Smooth muscle cell of the brain vasculature (primary cell): ENCODE data around the gene MAP1LC3B2.

ENCODE experiments used
- DNase-seq: peaks from one replicate; pipeline ENCODE4 v3.0.0-alpha.2; 2012; ENCODE audit warnings: low read depth, low spot score

Gene MAP1LC3B2

DNA sequence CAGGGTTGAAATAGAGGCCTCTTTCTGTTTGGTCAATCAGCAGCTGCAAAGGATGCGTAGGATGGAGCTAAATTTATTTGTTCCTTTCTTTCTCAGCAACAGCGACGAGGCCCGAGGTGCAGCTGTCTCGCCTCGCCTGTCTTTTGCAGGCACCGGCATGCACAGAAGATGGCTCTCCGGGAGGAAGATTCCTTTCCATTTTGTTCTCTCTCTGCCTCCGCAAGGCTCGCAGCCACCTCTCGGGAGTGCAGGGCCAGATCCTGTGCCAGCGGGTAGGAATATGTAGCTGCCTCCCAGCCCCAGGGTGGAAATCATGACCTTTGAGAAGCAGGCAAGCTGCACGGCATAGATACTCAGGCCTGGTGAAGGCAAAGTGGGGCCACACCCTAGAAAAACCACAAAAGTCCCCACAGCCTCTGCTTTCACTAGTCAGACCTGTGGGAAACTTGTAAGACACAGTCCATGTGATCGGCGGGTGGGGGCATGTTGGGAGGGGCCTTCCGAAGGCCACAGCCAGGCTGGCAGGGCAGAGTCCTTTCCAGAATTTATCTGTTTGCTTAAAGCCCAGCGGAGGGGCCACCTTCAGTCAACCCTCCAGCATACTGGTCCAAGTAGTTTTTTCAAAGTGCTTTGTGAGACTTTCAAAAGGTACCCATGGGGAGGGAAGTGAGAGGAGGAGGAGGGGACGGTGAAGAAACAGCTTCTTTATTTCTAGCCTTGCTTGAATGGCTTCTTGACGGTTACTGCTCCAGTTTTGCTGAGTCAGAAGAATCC lies at the start of gene MAP1LC3B2:
MAP1LC3B2 (plus strand) TSS at position 220 of the 774 bp plus-strand sequence. CDS start 16,562 bp downstream, outside the sequence.
- DNase-seq: no peak

DNA sequence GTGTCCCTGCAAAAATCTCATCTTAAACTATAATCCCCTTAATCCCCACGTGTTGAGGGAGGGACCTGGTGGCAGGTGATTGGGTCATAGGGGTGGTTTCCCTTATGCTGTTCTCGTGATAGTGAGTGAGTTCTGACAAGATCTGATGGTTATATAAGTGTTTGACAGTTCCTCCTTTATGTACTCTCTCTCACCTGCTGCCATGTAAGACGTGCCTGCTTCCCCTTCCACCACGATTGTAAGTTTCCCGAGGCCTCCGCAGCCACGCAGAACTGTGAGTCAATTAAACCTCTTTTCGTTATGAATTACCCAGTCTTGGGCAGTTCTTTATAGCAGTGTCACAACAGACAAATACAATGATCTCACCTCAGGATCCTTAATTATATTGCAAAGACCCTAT lies 45.2 kb upstream of the MAP1LC3B2 start:
- DNase-seq: no peak

DNA sequence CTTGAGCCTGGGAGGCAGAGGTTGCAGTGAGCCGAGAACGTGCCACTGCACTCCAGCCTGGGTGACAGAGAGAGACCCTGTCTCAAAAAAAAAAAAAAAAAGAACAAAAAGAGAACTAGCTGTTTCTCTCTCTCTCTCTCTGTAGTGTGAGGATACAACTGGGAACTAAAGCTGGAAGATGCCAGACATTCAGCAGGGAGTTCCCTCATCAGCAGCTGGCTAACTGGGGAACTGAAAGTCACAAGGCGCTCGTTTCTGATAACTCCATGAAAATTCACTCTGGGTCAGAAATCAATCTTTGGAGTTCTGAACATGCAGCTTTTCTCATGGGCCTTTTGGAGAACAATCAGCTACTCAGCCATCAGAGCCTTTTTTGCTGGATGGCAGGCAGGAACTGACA lies 43.5 kb upstream of the MAP1LC3B2 start:
- no peak for DNase-seq

DNA sequence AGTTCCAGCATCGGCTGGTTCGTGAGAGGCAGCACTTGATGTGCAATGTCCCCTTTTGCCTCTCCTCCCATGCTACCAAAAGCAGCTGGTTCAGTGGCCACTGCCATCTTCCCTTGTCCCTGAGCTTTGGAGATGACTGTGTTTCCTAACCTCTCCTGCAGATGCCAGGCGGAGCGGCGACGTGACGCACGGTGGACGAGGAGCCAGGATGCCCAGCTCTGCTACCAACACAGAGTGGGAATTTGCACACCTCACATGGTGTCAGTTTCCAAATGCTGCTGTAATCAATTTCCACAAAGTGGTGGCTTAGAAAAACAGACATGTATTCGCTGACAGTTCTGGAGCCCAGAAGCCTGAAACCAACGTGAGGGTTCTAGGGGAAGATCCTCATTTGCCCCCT lies 42.5 kb upstream of the MAP1LC3B2 start:
- no peak for DNase-seq

DNA sequence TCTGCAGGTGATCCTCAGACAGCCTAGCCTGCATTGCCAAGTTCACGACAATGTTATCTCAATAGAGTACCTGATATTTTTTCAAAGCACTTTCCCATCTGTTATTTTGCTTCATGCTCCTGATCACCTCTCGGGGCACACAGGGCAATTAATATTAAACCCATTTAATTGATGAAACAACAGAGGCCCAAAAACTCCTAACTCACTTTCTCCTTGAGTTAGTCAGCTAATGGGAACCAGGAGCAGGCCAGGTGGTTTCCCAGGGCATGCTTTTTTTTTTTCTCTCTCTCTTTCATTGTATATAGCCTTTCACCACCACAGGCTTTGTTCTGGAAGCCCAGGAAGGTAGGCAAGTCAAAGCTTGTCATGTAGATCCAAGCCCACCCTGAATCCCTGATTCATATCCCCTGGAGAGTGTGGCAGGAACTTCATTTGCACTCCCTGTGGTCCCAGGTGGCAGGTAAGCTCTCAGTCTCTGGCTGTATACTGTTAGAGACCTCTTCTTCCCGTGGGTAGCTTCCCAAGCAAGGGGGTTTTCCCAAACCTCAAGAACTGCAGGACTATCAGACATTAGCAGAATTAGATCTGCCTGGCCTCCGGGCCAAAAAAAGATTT lies 41.6 kb upstream of the MAP1LC3B2 start:
- DNase-seq: no peak

DNA sequence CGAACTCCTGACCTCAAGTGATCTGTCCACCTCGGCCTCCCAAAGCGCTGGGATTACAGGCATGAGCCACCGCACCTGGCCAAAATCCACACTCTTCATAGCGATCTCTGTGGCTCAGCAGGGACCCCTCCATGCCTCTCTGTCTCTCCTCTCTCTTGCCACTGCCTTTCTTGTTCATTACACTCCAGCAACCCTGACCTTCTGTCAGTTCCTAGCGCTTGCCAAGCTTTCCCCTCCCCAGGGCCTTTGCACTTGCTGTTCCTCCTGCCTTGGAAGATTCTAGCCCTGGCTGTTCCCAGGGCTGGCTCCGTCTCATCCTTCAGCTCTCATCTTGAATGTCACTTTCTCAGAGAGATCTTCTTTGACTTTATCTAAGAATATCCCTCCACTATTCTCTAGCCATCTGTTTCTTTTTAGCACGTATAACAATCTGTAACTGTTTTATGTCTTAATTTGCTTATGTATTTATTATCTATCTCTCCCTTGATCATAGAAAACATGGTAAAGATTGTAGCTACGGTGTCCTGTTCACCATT lies 38.9 kb upstream of the MAP1LC3B2 start:
- DNase-seq: no peak

DNA sequence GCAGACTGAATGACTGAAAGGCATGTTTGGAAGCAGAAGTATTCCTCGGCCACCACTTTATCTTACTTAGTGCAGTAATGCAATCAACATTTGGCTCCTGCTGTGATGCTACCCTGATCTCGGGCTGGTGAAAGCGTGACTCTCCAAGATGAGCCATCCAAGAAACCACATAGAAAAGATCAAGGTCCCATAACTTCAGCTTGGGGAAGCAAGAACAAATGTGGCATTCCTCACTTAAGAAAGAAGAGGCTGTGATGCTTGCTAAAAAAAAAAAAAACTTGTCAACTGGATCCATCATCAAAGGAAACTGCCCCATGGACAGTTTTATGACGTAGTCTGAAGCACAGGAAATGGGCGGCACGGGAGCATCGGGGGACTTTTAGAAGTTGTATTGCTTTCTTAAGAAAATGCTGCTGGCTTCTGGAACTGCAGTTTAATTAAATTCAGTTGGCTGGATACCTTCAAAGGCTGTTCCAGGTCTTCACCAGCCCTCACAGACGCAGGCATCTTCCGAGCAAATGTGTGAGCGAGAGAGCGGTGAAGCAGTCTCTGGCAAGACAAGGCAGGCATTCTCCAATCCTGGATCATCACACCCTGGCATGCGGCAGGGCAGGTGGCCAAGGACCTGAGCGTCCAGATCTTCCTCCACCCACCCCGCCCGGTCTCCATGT lies 38.2 kb upstream of the MAP1LC3B2 start:
- DNase-seq: no peak

DNA sequence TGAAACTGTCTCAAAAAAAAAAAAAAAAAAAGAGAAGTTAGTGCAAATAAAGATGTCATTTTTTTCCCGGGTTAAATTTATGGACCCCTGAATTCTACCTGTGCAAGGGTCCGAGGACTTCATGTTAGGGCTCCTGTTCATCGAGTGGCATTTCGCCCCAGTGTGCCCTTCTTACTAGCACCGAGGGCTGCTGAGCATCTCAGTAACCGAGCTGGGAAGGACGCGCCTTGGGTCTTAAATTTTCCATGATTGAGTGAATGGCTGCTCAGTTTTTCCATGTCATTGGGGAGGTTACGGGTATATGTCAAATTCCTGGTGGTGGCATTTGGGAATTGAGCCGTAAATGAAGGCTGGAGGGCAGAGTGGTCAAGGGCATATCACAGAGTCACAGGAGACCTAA lies 34.9 kb upstream of the MAP1LC3B2 start:
- DNase-seq: no peak

DNA sequence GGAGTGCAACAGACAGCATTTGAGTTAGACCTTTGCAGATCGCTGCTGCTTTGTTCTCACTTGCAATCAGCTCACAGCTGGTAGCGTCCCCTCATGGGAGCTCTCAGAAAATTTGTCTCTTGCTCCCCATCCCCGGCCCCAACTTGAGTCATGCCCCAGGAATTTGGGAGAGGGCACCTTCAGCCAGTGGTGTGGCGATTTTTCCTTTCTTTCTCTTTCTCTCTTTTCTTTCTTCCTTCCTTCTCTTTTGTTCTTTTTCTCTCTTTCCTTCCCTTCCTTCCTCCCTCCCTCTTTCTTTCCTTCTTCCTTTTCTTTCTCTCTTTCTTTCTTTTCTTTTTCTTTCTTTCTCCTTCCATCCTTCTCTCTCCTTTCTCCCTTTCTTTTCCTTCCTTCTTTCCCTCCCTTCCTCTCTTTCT lies 34.2 kb upstream of the MAP1LC3B2 start:
- DNase-seq: no peak

DNA sequence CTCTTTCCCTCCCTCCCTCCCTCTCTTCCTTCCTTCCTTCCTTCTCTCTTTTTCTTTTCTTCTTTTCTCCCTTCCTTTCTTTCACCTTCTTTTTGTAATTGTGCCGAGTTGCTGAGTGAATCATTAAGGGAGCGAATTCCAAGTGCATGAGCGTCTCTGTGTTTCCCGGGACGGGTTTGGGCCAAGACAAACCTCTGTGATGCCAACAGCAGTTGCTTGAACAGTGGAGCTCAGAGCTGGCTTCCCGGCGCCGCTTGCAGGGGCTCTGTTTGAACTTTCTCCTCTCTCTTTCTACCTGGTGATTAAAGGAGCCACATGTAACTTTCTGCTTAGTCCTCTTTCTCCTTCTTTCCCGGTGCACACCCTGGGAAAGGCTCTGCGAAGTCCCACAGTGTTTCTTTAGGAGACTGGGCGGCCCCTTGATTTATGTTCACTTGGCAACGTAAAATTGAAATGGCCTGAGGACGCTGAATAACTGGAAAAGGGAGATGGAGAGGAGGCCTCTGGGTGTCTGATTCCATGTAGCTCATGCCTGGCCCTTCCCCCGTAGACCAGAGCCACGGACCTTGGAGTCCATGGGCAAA lies 33.7 kb upstream of the MAP1LC3B2 start:
- DNase-seq: no peak

DNA sequence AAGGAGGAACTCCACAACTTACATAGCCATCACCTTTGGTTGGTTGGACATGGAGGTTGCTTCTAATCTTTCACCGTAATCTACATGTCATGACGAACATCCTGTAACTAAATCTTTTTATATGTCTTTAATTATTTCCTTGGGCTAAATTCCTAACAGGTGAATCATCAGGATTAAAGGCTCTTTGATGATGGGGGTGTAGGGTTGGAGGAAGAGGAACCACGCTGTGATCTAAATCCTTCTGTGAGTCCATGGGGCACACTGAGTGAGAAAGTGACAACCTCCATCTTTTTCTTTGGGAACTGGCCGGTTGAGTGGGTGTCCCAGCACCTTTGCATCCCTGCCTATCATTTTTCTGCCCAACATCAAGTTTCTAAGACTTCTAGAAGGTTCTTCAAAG lies 31.1 kb upstream of the MAP1LC3B2 start:
- no peak for DNase-seq

DNA sequence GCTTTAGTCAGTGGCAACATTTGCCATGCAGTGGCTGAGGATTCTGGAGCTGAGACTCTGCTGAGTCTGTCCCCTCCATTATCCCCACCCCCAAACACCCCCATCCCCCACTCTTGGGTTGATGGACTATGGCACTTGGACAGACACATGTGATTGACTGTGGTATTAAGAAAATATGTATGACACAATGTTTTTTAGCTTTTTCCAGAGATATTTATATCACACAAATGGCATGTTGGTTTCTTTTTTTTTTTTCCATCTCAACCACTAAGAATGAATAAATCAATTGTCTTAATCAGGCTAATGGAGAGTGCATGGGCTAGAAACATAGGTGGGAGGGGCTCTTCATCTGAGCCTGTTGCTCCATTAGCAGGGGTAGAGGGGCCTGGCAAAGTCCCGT lies 30.7 kb upstream of the MAP1LC3B2 start:
- DNase-seq: no peak

DNA sequence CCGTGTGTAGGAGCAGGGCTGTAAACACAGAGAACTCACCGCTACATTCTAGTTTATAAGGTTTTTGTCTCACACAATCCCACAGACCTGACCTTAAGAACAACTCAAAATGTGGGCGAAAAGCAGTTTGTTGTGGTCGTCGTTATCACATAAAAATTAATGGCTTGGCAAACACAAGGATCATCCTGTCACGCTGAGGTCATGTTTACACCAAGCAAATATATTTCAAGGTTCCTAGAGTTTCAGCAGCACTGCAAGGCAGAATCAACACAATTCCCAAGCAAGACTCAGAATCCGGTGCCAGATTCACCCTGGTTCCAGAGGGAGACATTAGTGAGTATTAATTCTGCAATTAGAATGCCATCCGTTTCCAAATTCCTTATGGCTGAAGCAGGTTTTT lies 30.1 kb upstream of the MAP1LC3B2 start:
- DNase-seq: no peak

DNA sequence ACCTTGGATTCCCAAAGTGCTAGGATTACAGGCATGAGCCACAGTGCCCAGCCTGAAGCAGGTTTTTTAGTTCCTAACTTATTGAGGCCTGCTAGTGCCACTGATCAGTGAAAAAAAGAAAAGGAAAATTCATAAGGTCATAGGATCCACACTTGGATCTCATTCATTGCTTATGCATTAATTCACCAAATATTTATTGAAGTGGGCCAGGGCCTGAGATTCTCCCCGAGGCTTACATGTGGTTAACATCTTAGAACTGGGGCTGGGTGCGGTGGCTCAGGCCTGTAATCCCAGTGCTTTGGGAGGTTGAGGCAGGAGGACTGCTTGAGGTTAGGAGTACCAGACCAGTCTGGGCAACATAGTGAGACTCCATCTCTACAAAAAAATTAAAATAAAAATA lies 29.5 kb upstream of the MAP1LC3B2 start:
- no peak for DNase-seq

DNA sequence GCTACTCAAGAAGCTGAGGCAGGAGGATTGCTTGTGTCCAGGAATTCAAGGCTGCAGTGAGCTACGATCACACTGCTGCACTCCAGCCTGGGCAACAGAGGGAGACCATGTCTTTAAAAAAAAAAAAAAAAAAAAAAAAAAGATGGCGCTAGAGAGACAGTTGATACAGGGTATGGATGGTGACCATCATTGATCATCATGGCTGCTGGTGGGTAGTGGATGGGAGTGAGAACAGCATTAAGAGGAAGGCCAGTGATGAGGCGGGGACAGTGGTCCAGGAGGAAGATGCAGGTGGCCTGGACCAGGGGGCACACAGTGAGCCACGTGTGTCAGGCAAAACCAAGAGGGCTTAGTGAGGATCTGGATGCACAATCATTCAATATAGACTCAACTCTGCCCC lies 26.8 kb upstream of the MAP1LC3B2 start:
- no peak for DNase-seq

DNA sequence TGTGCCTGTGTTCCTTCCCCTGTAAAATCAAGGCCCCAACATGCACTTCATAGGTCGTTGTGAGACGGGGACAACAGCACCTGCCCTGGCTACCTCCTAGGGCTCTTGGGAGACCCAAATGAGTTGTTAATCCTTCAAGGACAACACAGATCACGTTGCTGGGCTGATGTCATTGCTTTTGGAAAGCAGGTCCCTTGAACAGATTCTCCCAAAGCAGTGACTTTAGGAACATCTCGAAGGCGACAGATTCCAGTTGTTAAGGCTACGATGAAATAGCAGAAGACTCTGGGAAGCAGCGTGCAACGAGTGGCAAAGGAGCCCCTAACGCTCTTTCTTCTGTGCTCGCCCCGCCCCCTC lies 26.2 kb upstream of the MAP1LC3B2 start:
- no peak for DNase-seq

DNA sequence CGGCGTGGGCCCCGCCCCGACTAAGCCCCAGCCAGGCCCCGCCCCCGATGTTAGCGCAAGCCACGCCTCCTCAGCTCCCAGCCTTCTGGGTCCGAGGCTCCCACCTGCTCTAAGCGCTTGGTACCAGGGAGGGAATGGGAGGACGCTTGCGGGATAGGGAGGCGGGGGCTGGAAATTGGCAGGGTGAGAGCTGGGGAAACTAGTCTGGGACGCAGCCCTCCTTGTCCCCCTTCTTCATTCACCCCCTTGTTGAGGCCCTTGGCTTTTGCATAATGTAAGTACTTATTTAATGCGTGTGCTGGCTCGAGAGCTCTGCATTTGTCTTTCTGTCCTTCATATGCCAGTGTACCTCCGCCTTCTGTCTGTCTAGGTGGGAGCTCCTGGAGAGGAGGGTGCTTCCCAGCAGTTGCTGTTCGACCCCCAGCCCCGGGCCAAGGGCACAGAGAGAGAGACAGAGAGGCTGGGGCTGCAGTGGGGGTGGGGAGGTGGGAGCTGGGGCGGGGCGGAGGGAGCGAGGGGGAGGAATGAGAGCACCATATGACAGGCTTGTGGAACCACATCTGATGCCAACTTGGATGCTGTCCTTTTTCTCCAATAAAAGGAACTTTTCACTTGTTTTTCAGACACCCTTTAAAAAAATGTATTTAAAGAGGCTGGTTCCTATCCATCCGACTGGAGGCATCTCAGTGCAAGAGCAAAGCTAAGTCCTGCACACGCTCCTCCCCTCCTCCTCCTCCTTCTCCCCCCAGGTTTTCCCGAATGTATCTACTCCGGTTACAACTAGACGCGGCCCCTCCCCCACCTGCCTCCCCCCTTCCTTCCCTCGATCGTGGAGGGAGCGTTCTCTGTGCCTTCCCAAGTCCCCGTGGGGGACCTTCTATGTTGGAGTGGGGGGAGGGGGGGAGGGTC lies 25.6 kb upstream of the MAP1LC3B2 start:
- DNase-seq: no peak

DNA sequence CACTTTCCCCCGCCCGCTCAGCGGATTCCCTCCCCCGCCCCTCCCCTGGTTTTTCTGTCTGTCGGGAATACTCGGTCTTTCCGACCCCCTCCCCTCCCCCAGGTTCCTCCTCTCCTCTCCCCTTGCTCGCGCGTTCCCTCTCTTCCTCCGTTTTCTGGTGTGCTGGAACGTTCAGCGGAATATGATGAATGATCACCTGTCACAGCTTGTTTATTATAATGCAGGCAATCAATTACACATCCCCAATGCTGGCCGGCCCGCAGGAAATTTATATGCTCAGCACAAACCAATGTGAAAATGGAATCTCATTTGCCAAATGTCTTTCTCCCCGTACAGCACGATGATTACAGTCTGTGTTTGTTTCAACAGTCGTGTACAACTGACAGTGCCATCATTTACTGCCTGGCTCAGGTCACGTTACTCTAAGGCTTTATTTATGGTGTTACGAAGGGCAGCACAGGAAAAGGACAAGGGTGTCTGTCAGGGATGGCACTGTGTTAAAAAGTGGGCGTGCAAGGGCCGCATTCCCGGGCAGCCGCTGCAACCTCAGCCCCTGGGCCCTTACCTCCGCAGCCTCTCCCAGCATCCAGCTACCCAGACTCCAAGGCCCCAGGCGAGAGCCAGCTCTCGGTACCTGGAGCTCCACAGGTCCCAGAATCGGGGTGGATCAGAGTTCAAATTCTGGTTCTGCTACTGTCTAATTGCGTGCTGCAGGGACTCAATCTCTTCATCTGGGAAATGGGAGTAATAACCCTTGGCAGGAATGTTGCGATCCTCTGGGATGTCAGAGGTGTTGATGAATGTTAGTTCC lies 24.7 kb upstream of the MAP1LC3B2 start:
- no peak for DNase-seq

DNA sequence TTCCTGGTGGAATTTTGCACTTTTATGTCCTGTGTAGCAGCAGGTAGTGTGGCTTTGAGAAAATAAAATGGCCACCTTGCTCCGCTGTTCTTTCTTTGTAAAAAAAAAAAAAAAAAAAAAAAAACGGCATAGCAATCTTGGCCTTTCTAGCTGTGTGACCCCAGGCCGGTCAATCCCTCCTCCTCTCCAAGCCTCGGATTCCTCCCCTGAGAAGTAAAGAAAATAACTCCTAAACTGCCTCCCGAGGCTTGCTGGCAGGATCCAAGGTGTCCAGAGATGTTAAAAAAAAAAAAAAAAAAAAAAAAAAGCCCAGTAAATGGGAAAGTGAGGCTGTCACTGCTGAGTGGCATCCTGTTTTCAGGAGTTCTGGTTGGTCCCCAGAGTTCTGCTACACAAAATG lies 23.9 kb upstream of the MAP1LC3B2 start:
- DNase-seq: no peak

DNA sequence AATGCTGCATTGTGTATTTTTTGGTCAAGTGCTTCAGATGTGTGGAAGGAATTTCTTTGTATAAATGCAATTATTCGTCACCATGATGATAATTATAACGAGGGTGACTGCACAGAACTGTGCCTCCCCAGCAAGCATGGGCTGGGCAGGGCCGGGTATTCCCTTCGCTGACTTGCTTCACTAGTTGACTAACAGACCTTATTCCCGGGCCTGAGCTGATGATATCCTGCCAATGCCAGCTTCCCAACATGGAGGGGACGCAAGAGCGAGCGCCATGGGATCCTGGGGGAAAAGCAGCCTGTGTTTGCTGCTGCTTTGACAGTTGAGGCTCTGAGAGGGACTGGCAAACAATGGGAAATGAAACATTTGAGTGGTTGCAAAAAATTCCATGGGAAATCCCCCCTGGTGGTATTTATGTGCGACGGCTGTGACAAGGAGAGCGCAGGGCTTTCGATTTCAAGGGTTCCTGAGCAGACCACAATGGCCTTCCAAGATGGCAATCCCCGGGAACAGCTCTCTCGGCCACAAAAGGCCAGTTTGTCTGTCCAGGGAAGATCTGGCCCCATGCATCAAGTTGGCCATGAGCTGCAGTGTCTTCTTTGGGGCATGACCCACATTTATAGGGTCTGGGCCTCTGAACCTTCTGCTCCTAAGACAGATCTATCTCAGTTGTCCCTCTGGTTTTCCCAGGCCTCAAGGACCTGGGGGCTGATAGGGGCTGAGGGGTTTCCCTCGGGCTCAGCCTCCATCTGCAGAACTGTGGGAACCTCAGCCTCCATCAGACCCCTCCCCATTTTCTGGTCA lies 21.9 kb upstream of the MAP1LC3B2 start:
- DNase-seq: no peak
